HepG2 (cell line): ENCODE data around the gene COX4I2. TPM values are rescaled to one million over a fixed set of nuclear protein-coding genes. Genes with fewer than 3 reads are reported as not detected.

ENCODE experiments used
- FOSL2 ChIP-seq: sonication (generic); formaldehyde crosslinking; IDR thresholded peaks from 2 replicates; pipeline ENCODE4 v1.4.0; 2020; ENCODE audit warnings: missing genetic modification reagents
- GRHL1 ChIP-seq: sonication (generic); formaldehyde crosslinking; conservative IDR thresholded peaks from 2 replicates; pipeline ENCODE4 v1.8.0; 2022; ENCODE audit warnings: missing genetic modification reagents
- HNRNPK ChIP-seq: fragments of 200-400 bp; formaldehyde crosslinking; IDR thresholded peaks from 2 replicates; pipeline ENCODE4 v1.6.1; 2018; ENCODE audit warnings: low read length, low read depth, moderate library complexity, mild to moderate bottlenecking; ENCODE audit not compliant: poor library complexity, severe bottlenecking
- HOXA9 ChIP-seq: sonication (generic); formaldehyde crosslinking; IDR thresholded peaks from 2 replicates; pipeline ENCODE4 v1.8.1; 2022; ENCODE audit warnings: missing genetic modification reagents, mild to moderate bottlenecking, moderate library complexity, borderline replicate concordance
- KDM4B ChIP-seq: sonication (generic); formaldehyde crosslinking; IDR thresholded peaks from 2 replicates; pipeline ENCODE4 v1.4.0; 2020; ENCODE audit warnings: missing genetic modification reagents
- MED8 ChIP-seq: sonication (generic); formaldehyde crosslinking; IDR thresholded peaks from 2 replicates; pipeline ENCODE4 v1.8.1; 2023; ENCODE audit warnings: mild to moderate bottlenecking, missing genetic modification reagents; ENCODE audit not compliant: insufficient replicate concordance
- NAIF1 ChIP-seq: sonication (generic); formaldehyde crosslinking; IDR thresholded peaks from 2 replicates; pipeline ENCODE4 v1.5.0; 2020; ENCODE audit warnings: mild to moderate bottlenecking, missing genetic modification reagents, borderline replicate concordance
- PCBP1 ChIP-seq: fragments of 200-400 bp; formaldehyde crosslinking; IDR thresholded peaks from 2 replicates; pipeline ENCODE4 v1.6.1; 2017; ENCODE audit warnings: mild to moderate bottlenecking, low read depth, low read length, borderline replicate concordance
- RERE ChIP-seq: IDR thresholded peaks from 2 replicates; pipeline ENCODE4 v1.6.1; 2016; ENCODE audit warnings: low read depth, missing genetic modification reagents, missing compliant biosample characterization
- ZBTB37 ChIP-seq: sonication (generic); formaldehyde crosslinking; IDR thresholded peaks from 2 replicates; pipeline ENCODE4 v1.4.0; 2020; ENCODE audit warnings: mild to moderate bottlenecking, missing genetic modification reagents
- ZNF232 ChIP-seq: sonication (generic); formaldehyde crosslinking; IDR thresholded peaks from 2 replicates; pipeline ENCODE4 v1.4.0; 2020; ENCODE audit warnings: missing genetic modification reagents, borderline replicate concordance
- ZNF530 ChIP-seq: sonication (generic); formaldehyde crosslinking; IDR thresholded peaks from 2 replicates; pipeline ENCODE4 v1.5.0; 2020; ENCODE audit warnings: low read depth, mild to moderate bottlenecking, missing genetic modification reagents
- ZNF567 ChIP-seq: sonication (generic); formaldehyde crosslinking; IDR thresholded peaks from 2 replicates; pipeline ENCODE4 v1.8.1; 2023; ENCODE audit warnings: mild to moderate bottlenecking, missing genetic modification reagents, borderline replicate concordance
- ZSCAN25 ChIP-seq: sonication (generic); formaldehyde crosslinking; IDR thresholded peaks from 2 replicates; pipeline ENCODE4 v1.8.0; 2022; ENCODE audit warnings: mild to moderate bottlenecking, missing genetic modification reagents
- ZSCAN30 ChIP-seq: sonication (generic); formaldehyde crosslinking; IDR thresholded peaks from 2 replicates; pipeline ENCODE4 v1.5.0; 2020; ENCODE audit warnings: mild to moderate bottlenecking, missing genetic modification reagents
- polyA plus RNA-seq, 8 experiments: library from polyadenylated mRNA; depleted of rRNA in 3 of 8; stranded (reverse) in 7 of 8; unstranded in 1 of 8; fragments of >200 nt; fragmentation: Illumina TruSeq in 4 of 8; extraction: Trizol in 4 of 8; gene quantifications; 2 replicates each; pipeline versions ENCODE4 v1.2.1 to v1.2.3, GENCODE V29; 2011 to 2016; ENCODE audit warnings: low read depth in 4 of 8, missing spikeins in 1 of 8, mixed read lengths in 1 of 8; ENCODE audit not compliant: insufficient read depth in 1 of 8
- total RNA-seq, 5 experiments: library from RNA; depleted of rRNA; stranded (reverse); fragments of >200 nt; fragmentation: Illumina TruSeq; extraction: Trizol; gene quantifications; 2 replicates each; pipeline ENCODE4 v1.2.3, GENCODE V29; 2016; ENCODE audit warnings: low read depth in 1 of 5
- TF ChIP-seq, protein P1 (sequence below): IDR thresholded peaks from 2 replicates; pipeline ENCODE4 v1.6.1; 2016; ENCODE audit warnings: low read depth, borderline replicate concordance
- TF ChIP-seq, protein P2 (sequence below), 2 experiments: fragments of 450-650 bp in 1 of 2; sonication (generic) in 1 of 2; formaldehyde crosslinking; IDR thresholded peaks; 2 replicates each; pipeline versions ENCODE4 v1.5.0 to v1.8.0; 2020 to 2022; ENCODE audit warnings: mild to moderate bottlenecking in 1 of 2, missing genetic modification reagents in 1 of 2

COX4I2 gene
- total and polyA plus RNA-seq, 2 of the 13 experiments (the other 11 are each of a cell fraction or from before 2014, with no cell fraction given) = 1.1 TPM; not detected in 1

GRCh38 chr20:31689141-31689540, 51.4 kb downstream of the COX4I2 start (continued):
- TF ChIP-seq GRHL1 (CRISPR knock-in tag) (no peak), KDM4B (no peak), FOSL2 (no peak), MED8 (CRISPR knock-in tag) (no peak), ZNF567 (CRISPR knock-in tag) (no peak), HNRNPK (peak; percentile 99), PCBP1 (peak; percentile 82; the same call in 1 of the 2 replicates), ZNF530 (CRISPR knock-in tag) (no peak), HOXA9 (CRISPR knock-in tag) (no peak), NAIF1 (CRISPR knock-in tag) (no peak), ZNF232 (CRISPR knock-in tag) (no peak), ZBTB37 (CRISPR knock-in tag) (no peak), RERE (0 out of 2 replicates have a peak, but pooled peaks have one; percentile 7), ZSCAN25 (CRISPR knock-in tag) (peak; percentile 83), ZSCAN30 (CRISPR knock-in tag) (no peak)
- TF ChIP-seq, protein P1, sequence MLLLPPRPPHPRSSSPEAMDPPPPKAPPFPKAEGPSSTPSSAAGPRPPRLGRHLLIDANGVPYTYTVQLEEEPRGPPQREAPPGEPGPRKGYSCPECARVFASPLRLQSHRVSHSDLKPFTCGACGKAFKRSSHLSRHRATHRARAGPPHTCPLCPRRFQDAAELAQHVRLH (CRISPR knock-in tag) = no peak
- TF ChIP-seq, protein P2, sequence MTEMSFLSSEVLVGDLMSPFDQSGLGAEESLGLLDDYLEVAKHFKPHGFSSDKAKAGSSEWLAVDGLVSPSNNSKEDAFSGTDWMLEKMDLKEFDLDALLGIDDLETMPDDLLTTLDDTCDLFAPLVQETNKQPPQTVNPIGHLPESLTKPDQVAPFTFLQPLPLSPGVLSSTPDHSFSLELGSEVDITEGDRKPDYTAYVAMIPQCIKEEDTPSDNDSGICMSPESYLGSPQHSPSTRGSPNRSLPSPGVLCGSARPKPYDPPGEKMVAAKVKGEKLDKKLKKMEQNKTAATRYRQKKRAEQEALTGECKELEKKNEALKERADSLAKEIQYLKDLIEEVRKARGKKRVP (CRISPR knock-in tag; IDR thresholded peaks at IDR 0.05) = no peak
